ENCODE measurements around the gene PRKCE.

Gene PRKCE

GRCh38 chr2:46163098-46163430 lies 511.6 kb downstream of the PRKCE start:
- no peak overlapping the region for H3K4me3 ChIP-seq (ENCODE audit: control insufficient read depth, low read depth, low read length)
- no peak for DNase-seq (ENCODE audit: low read depth)
- no peak for TF ChIP-seq CTCF (IDR thresholded peaks at IDR 0.05; ENCODE audit: control insufficient read depth, insufficient read depth, low read depth, low read length, missing control alignments)

- no peak for TF ChIP-seq CTCF (IDR thresholded peaks at IDR 0.05; ENCODE audit: control insufficient read depth, insufficient read depth, low read depth, low read length, missing control alignments)
- H3K4me3 ChIP-seq (ENCODE audit: control insufficient read depth, low read depth, low read length): no peak overlapping the region
- no peak for DNase-seq (ENCODE audit: low read depth)
These were observed 512.5 kb downstream of the PRKCE start for GRCh38 chr2:46163804-46164528.

GRCh38 chr2:46164529-46165301 lies 513.2 kb downstream of the PRKCE start:
- peak; percentile 88 for DNase-seq (ENCODE audit: low read depth)
- no peak overlapping the region for H3K4me3 ChIP-seq (ENCODE audit: control insufficient read depth, low read depth, low read length)
- TF ChIP-seq CTCF (IDR thresholded peaks at IDR 0.05; ENCODE audit: control insufficient read depth, insufficient read depth, low read depth, low read length, missing control alignments): no peak

- no peak for TF ChIP-seq CTCF (IDR thresholded peaks at IDR 0.05; ENCODE audit: control insufficient read depth, insufficient read depth, low read depth, low read length, missing control alignments)
- no peak overlapping the region for H3K4me3 ChIP-seq (ENCODE audit: control insufficient read depth, low read depth, low read length)
- no peak for DNase-seq (ENCODE audit: low read depth)
These were observed 514.4 kb downstream of the PRKCE start for GRCh38 chr2:46165916-46166315.

GRCh38 chr2:46167406-46167805 lies 515.9 kb downstream of the PRKCE start:
- no peak for DNase-seq (ENCODE audit: low read depth)
- no peak overlapping the region for H3K4me3 ChIP-seq (ENCODE audit: control insufficient read depth, low read depth, low read length)
- TF ChIP-seq CTCF (IDR thresholded peaks at IDR 0.05; ENCODE audit: control insufficient read depth, insufficient read depth, low read depth, low read length, missing control alignments): no peak

- TF ChIP-seq CTCF (IDR thresholded peaks at IDR 0.05; ENCODE audit: control insufficient read depth, insufficient read depth, low read depth, low read length, missing control alignments): no peak
- no peak for DNase-seq (ENCODE audit: low read depth)
- H3K4me3 ChIP-seq (ENCODE audit: control insufficient read depth, low read depth, low read length): no peak overlapping the region
These were observed 516.4 kb downstream of the PRKCE start for GRCh38 chr2:46167924-46168323.
